H1 (cell line): Measurements from ENCODE around the gene NR5A1.

ENCODE experiments used
- BRCA1 ChIP-seq: IDR thresholded peaks from 2 replicates; pipeline ENCODE4 v1.6.1; 2012; ENCODE audit warnings: low read depth, low read length, improper control_type of control experiment
- CEBPB ChIP-seq: IDR thresholded peaks from 2 replicates; pipeline ENCODE4 v1.6.1; 2012; ENCODE audit warnings: low read depth, low read length
- EZH2 ChIP-seq: fragments of 200-600 bp; sonication (generic); IDR thresholded peaks from 2 replicates; pipeline ENCODE4 v1.7.1; 2012; ENCODE audit warnings: low read depth, mild to moderate bottlenecking, moderate library complexity, low read length, inconsistent platforms; ENCODE audit not compliant: severe bottlenecking
- FOSL1 ChIP-seq: IDR thresholded peaks from 2 replicates; pipeline ENCODE4 v1.6.1; 2011; ENCODE audit warnings: mild to moderate bottlenecking, low read depth, low read length, moderate library complexity; ENCODE audit not compliant: insufficient read depth
- KDM1A ChIP-seq: fragments of 200-600, 300-600 bp; sonication (generic); IDR thresholded peaks from 2 replicates; pipeline ENCODE4 v1.7.1; 2016; ENCODE audit warnings: mild to moderate bottlenecking, low read length, borderline replicate concordance
- KDM5A ChIP-seq: fragments of 200-600 bp; IDR thresholded peaks from 2 replicates; pipeline ENCODE4 v1.7.1; 2012; ENCODE audit warnings: mild to moderate bottlenecking, low read length, inconsistent platforms, mixed read lengths
- NRF1 ChIP-seq: IDR thresholded peaks from 2 replicates; pipeline ENCODE4 v1.6.1; 2011; ENCODE audit warnings: mild to moderate bottlenecking, low read depth, low read length, improper control_type of control experiment
- POLR2A ChIP-seq, 2 experiments: IDR thresholded peaks; 1 replicate in 1 of 2; 2 replicates in 1 of 2; pipeline ENCODE4 v1.6.1; 2011; ENCODE audit warnings: low read depth in 2 of 2, low read length in 2 of 2, mild to moderate bottlenecking in 2 of 2; ENCODE audit errors: control extremely low read depth in 1 of 2
- POLR2AphosphoS5 ChIP-seq: IDR thresholded peaks from 2 replicates; pipeline ENCODE4 v1.6.1; 2011; ENCODE audit warnings: low read depth, low read length
- POU5F1 ChIP-seq: IDR thresholded peaks from 2 replicates; pipeline ENCODE4 v1.6.1; 2011; ENCODE audit warnings: low read depth, mild to moderate bottlenecking, low read length, moderate library complexity
- YY1 ChIP-seq: IDR thresholded peaks from 2 replicates; pipeline ENCODE4 v1.6.1; 2011; ENCODE audit warnings: low read depth, mild to moderate bottlenecking, low read length
- TF ChIP-seq, protein P1 (sequence below): IDR thresholded peaks from 2 replicates; pipeline ENCODE4 v1.6.1; 2012; ENCODE audit warnings: inconsistent platforms
- TF ChIP-seq, protein P2 (sequence below), 3 experiments: IDR thresholded peaks; 1 replicate in 2 of 3; 2 replicates in 1 of 3; pipeline versions ENCODE4 v1.5.1 to v1.6.1; 2011; ENCODE audit warnings: low read length in 3 of 3, mild to moderate bottlenecking in 3 of 3, inconsistent platforms in 2 of 3, low read depth in 1 of 3, moderate library complexity in 1 of 3; ENCODE audit not compliant: insufficient read depth in 1 of 3; ENCODE audit errors: control extremely low read depth in 1 of 3

DNA sequence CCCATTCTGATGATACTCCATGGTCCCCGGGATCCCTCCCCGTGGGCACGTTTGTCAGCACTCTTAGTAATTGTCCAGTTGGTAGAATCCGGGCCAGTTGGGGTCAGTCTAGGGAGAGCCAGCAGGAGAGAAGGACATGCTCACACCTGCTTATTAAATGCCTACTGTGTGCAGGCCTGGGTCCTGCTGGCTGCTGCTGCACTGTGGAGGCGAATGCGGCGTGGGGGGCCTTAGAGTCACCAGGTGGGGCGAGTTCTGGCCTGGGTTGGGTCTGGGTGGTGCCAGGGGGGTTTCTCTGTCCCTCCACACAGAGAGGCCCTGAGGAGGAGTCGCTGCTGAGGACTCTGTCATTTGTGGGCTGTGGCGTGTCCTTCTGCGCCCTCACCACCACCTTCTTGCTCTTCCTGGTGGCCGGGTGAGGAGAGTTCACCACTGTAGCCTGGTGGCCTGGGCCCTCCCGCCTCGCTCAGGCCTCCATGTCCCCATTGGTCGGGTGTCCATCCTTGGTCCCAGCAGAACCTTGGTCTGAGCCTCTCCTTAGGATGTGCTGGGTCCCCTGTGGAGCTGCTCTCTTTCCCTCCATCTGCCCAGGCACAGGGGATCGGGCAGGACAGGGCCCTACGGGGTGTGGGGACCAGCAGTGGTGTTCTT is 39.7 kb downstream of the NR5A1 start:
- no peak for TF ChIP-seq POLR2AphosphoS5
- TF ChIP-seq FOSL1: no peak
- no peak for TF ChIP-seq KDM5A
- TF ChIP-seq POLR2A (IDR thresholded peaks at IDR 0.05; ENCODE audit: control extremely low read depth in 1 of 2, low read depth in 2 of 2, low read length in 2 of 2): no peak
- no peak for TF ChIP-seq YY1
- TF ChIP-seq KDM1A: no peak
- TF ChIP-seq POU5F1: no peak
- TF ChIP-seq, protein P1, sequence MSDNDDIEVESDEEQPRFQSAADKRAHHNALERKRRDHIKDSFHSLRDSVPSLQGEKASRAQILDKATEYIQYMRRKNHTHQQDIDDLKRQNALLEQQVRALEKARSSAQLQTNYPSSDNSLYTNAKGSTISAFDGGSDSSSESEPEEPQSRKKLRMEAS: no peak
- TF ChIP-seq, protein P2, sequence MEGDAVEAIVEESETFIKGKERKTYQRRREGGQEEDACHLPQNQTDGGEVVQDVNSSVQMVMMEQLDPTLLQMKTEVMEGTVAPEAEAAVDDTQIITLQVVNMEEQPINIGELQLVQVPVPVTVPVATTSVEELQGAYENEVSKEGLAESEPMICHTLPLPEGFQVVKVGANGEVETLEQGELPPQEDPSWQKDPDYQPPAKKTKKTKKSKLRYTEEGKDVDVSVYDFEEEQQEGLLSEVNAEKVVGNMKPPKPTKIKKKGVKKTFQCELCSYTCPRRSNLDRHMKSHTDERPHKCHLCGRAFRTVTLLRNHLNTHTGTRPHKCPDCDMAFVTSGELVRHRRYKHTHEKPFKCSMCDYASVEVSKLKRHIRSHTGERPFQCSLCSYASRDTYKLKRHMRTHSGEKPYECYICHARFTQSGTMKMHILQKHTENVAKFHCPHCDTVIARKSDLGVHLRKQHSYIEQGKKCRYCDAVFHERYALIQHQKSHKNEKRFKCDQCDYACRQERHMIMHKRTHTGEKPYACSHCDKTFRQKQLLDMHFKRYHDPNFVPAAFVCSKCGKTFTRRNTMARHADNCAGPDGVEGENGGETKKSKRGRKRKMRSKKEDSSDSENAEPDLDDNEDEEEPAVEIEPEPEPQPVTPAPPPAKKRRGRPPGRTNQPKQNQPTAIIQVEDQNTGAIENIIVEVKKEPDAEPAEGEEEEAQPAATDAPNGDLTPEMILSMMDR (IDR thresholded peaks at IDR 0.05; ENCODE audit: control extremely low read depth in 1 of 3, insufficient read depth in 1 of 3, low read depth in 1 of 3, low read length in 3 of 3): no peak
- TF ChIP-seq EZH2: no peak
- no peak for TF ChIP-seq NRF1
- no peak for TF ChIP-seq CEBPB
- no peak for TF ChIP-seq BRCA1
